ENCODE measurements around the gene YIPF1. TPM values are rescaled to one million over a fixed set of nuclear protein-coding genes. Genes with fewer than 3 reads are reported as not detected.

The YIPF1 gene
- total RNA-seq, 1 experiment from 2014 or later: 53.8 TPM

Other genes starting within 250 kb of the YIPF1 start
- gene GLIS1, start 150.6 kb downstream of the YIPF1 start, total RNA-seq (2014; rRNA removed; shearing (Covaris generic)): 0.86 and 1.0 TPM in 2 replicates
- gene NDC1, start 51.5 kb downstream of the YIPF1 start, total RNA-seq (2014; rRNA removed; shearing (Covaris generic)): 72.1 and 89.1 TPM in 2 replicates
- not detected in 2 replicates for gene DIO1, start 4.4 kb upstream of the YIPF1 start, total RNA-seq (2014; rRNA removed; shearing (Covaris generic))
- 71.9 and 86.5 TPM in 2 replicates for gene IFT25, start 55.9 kb upstream of the YIPF1 start, total RNA-seq (2014; rRNA removed; shearing (Covaris generic))
- gene LRRC42, start 56.6 kb upstream of the YIPF1 start, total RNA-seq (2014; rRNA removed; shearing (Covaris generic)): 56.6 and 64.3 TPM in 2 replicates
- not detected in 2 replicates for gene LDLRAD1, start 128.4 kb upstream of the YIPF1 start, total RNA-seq (2014; rRNA removed; shearing (Covaris generic))
- 419 and 447 TPM in 2 replicates for gene TMEM59, start 163.4 kb upstream of the YIPF1 start, total RNA-seq (2014; rRNA removed; shearing (Covaris generic))
- 2.8 and 3.9 TPM in 2 replicates for gene TCEANC2, start 163.8 kb upstream of the YIPF1 start, total RNA-seq (2014; rRNA removed; shearing (Covaris generic))

Data from H4 (cell line).